IMR-90 (cell line): ENCODE data around the gene ZDHHC18. TPM values are rescaled to one million over a fixed set of nuclear protein-coding genes. Genes with fewer than 3 reads are reported as not detected.

ENCODE experiments used
- ATAC-seq: fragments of 200-7000 bp; cut with Tn5 transposase; 2 replicates; pipeline ENCODE4 v1.9.1; 2020; ENCODE audit warnings: low read depth, mild to moderate bottlenecking, moderate library complexity
- BruUV-seq: library from RNA; stranded (reverse); fragments of 400-500 nt; replicated peaks from 2 replicates; lab custom pipeline; 2021; lab: Mats Ljungman, UMichigan
- CTCF ChIA-PET: fragments of 300-600 bp; formaldehyde crosslinking; extraction: SDS; loops from one replicate; lab custom pipeline; 2021; ENCODE audit warnings: antibody characterized with exemption; lab: Yijun Ruan, JAX
- POLR2A ChIA-PET: fragments of 300-600 bp; sonication (Branson Sonifier 250); formaldehyde crosslinking; loops from one replicate; lab custom pipeline; 2022; ENCODE audit warnings: antibody characterized with exemption; ENCODE audit not compliant: unreplicated experiment; lab: Charles Lee
- DNase-seq: peaks from one replicate; pipeline ENCODE4 v3.0.0; 2013
- H2AFZ ChIP-seq: replicated peaks from 2 replicates; pipeline ENCODE3; 2013; ENCODE audit warnings: low read length, mild to moderate bottlenecking; ENCODE audit not compliant: poor library complexity
- H2AK5ac ChIP-seq: 2 replicates; pipeline ENCODE4 v1.6.1; 2013; ENCODE audit warnings: low read depth, low read length, inconsistent platforms
- H2AK9ac ChIP-seq: replicated peaks from 2 replicates; pipeline ENCODE3; 2013; ENCODE audit warnings: mild to moderate bottlenecking, low read depth, low read length, moderate library complexity; ENCODE audit not compliant: poor library complexity
- H2BK120ac ChIP-seq: 2 replicates; pipeline ENCODE4 v1.6.1; 2013; ENCODE audit warnings: low read depth, low read length, inconsistent platforms
- H2BK15ac ChIP-seq: 3 replicates; pipeline ENCODE4 v1.6.1; 2013; ENCODE audit warnings: low read depth, low read length, inconsistent platforms
- H2BK20ac ChIP-seq: 2 replicates; pipeline ENCODE4 v1.6.1; 2013; ENCODE audit warnings: low read depth, mild to moderate bottlenecking, inconsistent platforms, low read length, moderate library complexity
- H2BK5ac ChIP-seq: 2 replicates; pipeline ENCODE4 v1.6.1; 2013; ENCODE audit warnings: mild to moderate bottlenecking, low read depth, low read length, inconsistent platforms; ENCODE audit not compliant: poor library complexity, severe bottlenecking
- H3K14ac ChIP-seq: replicated peaks from 2 replicates; pipeline ENCODE4 v1.6.1; 2013; ENCODE audit warnings: low read depth, low read length, inconsistent platforms
- H3K18ac ChIP-seq: 2 replicates; pipeline ENCODE4 v1.6.1; 2013; ENCODE audit warnings: low read depth, low read length, control low read depth
- H3K23ac ChIP-seq: 2 replicates; pipeline ENCODE4 v1.6.1; 2013; ENCODE audit warnings: low read depth, low read length, inconsistent platforms
- H3K27ac ChIP-seq: 2 replicates; pipeline ENCODE4 v1.5.1; 2013; ENCODE audit warnings: mild to moderate bottlenecking, control low read depth, low read length; ENCODE audit not compliant: insufficient read depth
- H3K27me3 ChIP-seq: 2 replicates; pipeline ENCODE4 v1.6.1; 2013; ENCODE audit warnings: low read length; ENCODE audit not compliant: control insufficient read depth, insufficient read depth
- H3K36me3 ChIP-seq: 2 replicates; pipeline ENCODE4 v1.6.1; 2013; ENCODE audit warnings: low read length, mixed read lengths; ENCODE audit not compliant: control insufficient read depth, insufficient read depth
- H3K4ac ChIP-seq: 2 replicates; pipeline ENCODE4 v1.6.1; 2013; ENCODE audit warnings: low read depth, low read length, inconsistent platforms
- H3K4me1 ChIP-seq: 2 replicates; pipeline ENCODE4 v1.6.1; 2013; ENCODE audit warnings: low read length, mixed read lengths; ENCODE audit not compliant: control insufficient read depth, insufficient read depth
- H3K4me2 ChIP-seq: 2 replicates; pipeline ENCODE4 v1.6.1; 2013; ENCODE audit warnings: low read depth, mild to moderate bottlenecking, control low read depth, low read length, moderate library complexity
- H3K4me3 ChIP-seq: 2 replicates; pipeline ENCODE4 v1.5.1; 2013; ENCODE audit warnings: low read depth, mild to moderate bottlenecking, control low read depth, low read length, moderate library complexity; ENCODE audit not compliant: insufficient read depth
- H3K56ac ChIP-seq: 2 replicates; pipeline ENCODE4 v1.6.1; 2013; ENCODE audit warnings: low read length, inconsistent platforms; ENCODE audit not compliant: insufficient read depth; ENCODE audit errors: extremely low read depth
- H3K79me1 ChIP-seq, 2 experiments: 2 replicates each; pipeline ENCODE4 v1.6.1; 2013; ENCODE audit warnings: low read length in 2 of 2, inconsistent platforms in 1 of 2, low read depth in 1 of 2
- H3K9ac ChIP-seq: 2 replicates; pipeline ENCODE4 v1.6.1; 2013; ENCODE audit warnings: low read depth, low read length, control low read depth
- H3K9me1 ChIP-seq: 2 replicates; pipeline ENCODE4 v1.6.1; 2013; ENCODE audit warnings: low read length, inconsistent platforms; ENCODE audit not compliant: insufficient read depth
- H3K9me3 ChIP-seq: 2 replicates; pipeline ENCODE4 v1.6.1; 2013; ENCODE audit warnings: low read length; ENCODE audit not compliant: control insufficient read depth, insufficient read depth
- H4K20me1 ChIP-seq: 2 replicates; pipeline ENCODE4 v1.6.1; 2013; ENCODE audit warnings: low read length, inconsistent platforms; ENCODE audit not compliant: insufficient read depth
- H4K5ac ChIP-seq: 2 replicates; pipeline ENCODE4 v1.6.1; 2013; ENCODE audit warnings: mild to moderate bottlenecking, low read depth, low read length, control low read depth
- H4K8ac ChIP-seq, 2 experiments: 2 replicates each; pipeline ENCODE4 v1.6.1; 2013; ENCODE audit warnings: low read depth in 2 of 2, low read length in 2 of 2, control low read depth in 1 of 2, inconsistent platforms in 1 of 2
- H4K91ac ChIP-seq: 2 replicates; pipeline ENCODE4 v1.6.1; 2013; ENCODE audit warnings: low read depth, low read length, inconsistent platforms; ENCODE audit not compliant: insufficient read depth
- BHLHE40 ChIP-seq: fragments of 150-350 bp; IDR thresholded peaks from 2 replicates; pipeline ENCODE4 v1.6.1; 2016; ENCODE audit warnings: mild to moderate bottlenecking, low read depth, low read length
- CEBPB ChIP-seq: IDR thresholded peaks from 2 replicates; pipeline ENCODE4 v1.6.1; 2012; ENCODE audit warnings: low read depth, low read length, improper control_type of control experiment
- CTCF ChIP-seq: conservative IDR thresholded peaks from 2 replicates; pipeline ENCODE4 v1.5.1; 2012; ENCODE audit warnings: mild to moderate bottlenecking, low read depth, low read length, improper control_type of control experiment
- FOS ChIP-seq: fragments of 150-350 bp; IDR thresholded peaks from 2 replicates; pipeline ENCODE4 v1.6.1; 2016; ENCODE audit warnings: low read depth, low read length
- MAFK ChIP-seq: IDR thresholded peaks from 2 replicates; pipeline ENCODE4 v1.6.1; 2012; ENCODE audit warnings: low read depth, low read length, improper control_type of control experiment
- NFE2L2 ChIP-seq: fragments of 150-350 bp; IDR thresholded peaks from 2 replicates; pipeline ENCODE4 v1.6.1; 2016; ENCODE audit warnings: low read depth, mild to moderate bottlenecking, low read length
- POLR2A ChIP-seq: IDR thresholded peaks from 2 replicates; pipeline ENCODE4 v1.6.1; 2012; ENCODE audit warnings: mild to moderate bottlenecking, low read depth, low read length
- RAD21 ChIP-seq: IDR thresholded peaks from 2 replicates; pipeline ENCODE4 v1.6.1; 2012; ENCODE audit warnings: low read length, improper control_type of control experiment
- RFX5 ChIP-seq: IDR thresholded peaks from 2 replicates; pipeline ENCODE4 v1.8.0; 2012; ENCODE audit warnings: low read depth, mild to moderate bottlenecking, low read length, moderate library complexity
- SMC3 ChIP-seq: fragments of 150-350 bp; IDR thresholded peaks from 2 replicates; pipeline ENCODE4 v1.6.1; 2016; ENCODE audit warnings: low read depth, mild to moderate bottlenecking, antibody characterized with exemption, low read length, moderate library complexity
- USF2 ChIP-seq: fragments of 150-350 bp; IDR thresholded peaks from 2 replicates; pipeline ENCODE4 v1.6.1; 2017; ENCODE audit warnings: mild to moderate bottlenecking, antibody characterized with exemption, low read length, low read depth
- WGBS, 2 experiments: methylation state at CpG; one replicate each; pipeline versions ENCODE4 v1.1.5 to v1.1.7; 2013; ENCODE audit warnings: missing lambda C conversion rate in 2 of 2; ENCODE audit not compliant: insufficient read length in 1 of 2; ENCODE audit errors: extremely low coverage in 2 of 2; 5-methylcytosine and 5-hydroxymethylcytosine counted together
- dilution Hi-C: fragments of 300-500 bp; cut with HindIII; formaldehyde crosslinking; loops from one replicate; pipeline ENCODE4 v1.14.3; 2018; ENCODE audit warnings: low sequenced_read_pairs; ENCODE audit not compliant: unreplicated experiment
- in situ Hi-C: fragments of 300-500 bp; cut with MboI; formaldehyde crosslinking; loops from 3 replicates; pipeline ENCODE4 v1.14.3; 2019; ENCODE audit warnings: low sequenced_read_pairs, inconsistent platforms, mixed read lengths
- intact Hi-C: fragments of 100-400 bp; cut with micrococcal nuclease; formaldehyde crosslinking; loops from 2 replicates; pipeline ENCODE4 v1.10.0; 2022
- polyA plus RNA-seq, 3 experiments: library from polyadenylated mRNA; depleted of rRNA; stranded (reverse); fragments of >200 nt; gene quantifications; 2 replicates each; pipeline ENCODE4 v1.2.3, GENCODE V29; 2012; ENCODE audit warnings: low replicate concordance in 1 of 3
- total RNA-seq: library from RNA; depleted of rRNA; stranded (reverse); fragments of >200 nt; gene quantifications from 2 replicates; pipeline ENCODE4 v1.2.3, GENCODE V29; 2012

Gene ZDHHC18
- total and polyA plus RNA-seq, 2 of the 4 experiments (the other 2 are of a cell fraction) = 12.5 to 37.0 TPM

- H3K79me1 ChIP-seq = 0 out of 4 replicates have a peak, but pooled peaks cover 0 to 3% of the 10 kb centered on the region in 2 experiments
- H2BK120ac ChIP-seq = no peak overlapping the region
- H3K9me3 ChIP-seq = no peaks in the 10 kb centered on the region
- TF ChIP-seq POLR2A = no peak
- TF ChIP-seq CTCF = no peak
- no peak for TF ChIP-seq CEBPB
- no peak for TF ChIP-seq RAD21
- TF ChIP-seq FOS = no peak
- no peak for TF ChIP-seq NFE2L2
- no peak for TF ChIP-seq SMC3
- TF ChIP-seq USF2 = no peak
- no peak for TF ChIP-seq MAFK
- no peak for TF ChIP-seq BHLHE40
- no peak for TF ChIP-seq RFX5
- H2BK15ac ChIP-seq = no peak overlapping the region
- no peaks in the 10 kb centered on the region for H3K27me3 ChIP-seq
- H3K4me3 ChIP-seq = no peak overlapping the region
- no peak overlapping the region for H2BK5ac ChIP-seq
- peaks cover 10% of the 10 kb centered on the region for H3K9me1 ChIP-seq
- H3K56ac ChIP-seq = no peak overlapping the region
- in situ Hi-C loops = no loop called here
- H4K5ac ChIP-seq = no peak overlapping the region
- no peak overlapping the region for H2BK20ac ChIP-seq
- no peak overlapping the region for H3K4me2 ChIP-seq
- no peak for DNase-seq
- no peak overlapping the region for H4K8ac ChIP-seq
- BruUV-seq = no TSS peak
- peaks cover 2% of the 10 kb centered on the region for H3K4me1 ChIP-seq
- no peak overlapping the region for H3K27ac ChIP-seq
- no peak overlapping the region for H3K18ac ChIP-seq
- H3K23ac ChIP-seq = no peak overlapping the region
- H4K20me1 ChIP-seq = no peaks in the 10 kb centered on the region; the same call in 1 of the 2 replicates
- intact Hi-C loops = no loop called here
- CTCF ChIA-PET = interaction anchor here (0.6 kb wide), 3 partner anchors 22 to 916 kb away, joined by 3 to 9 read pairs (median 4); no protein-coding TSS in a partner anchor
- ATAC-seq = no peak
- H2AK5ac ChIP-seq = no peak overlapping the region
- dilution Hi-C loops = no loop called here
- 92% methylated on average over 4 of the region's 7 CpGs; no CpG with 5 or more reads in 1 of the 2 experiments for WGBS, 2 experiments
- H3K4ac ChIP-seq = no peak overlapping the region
- no peak overlapping the region for H3K14ac ChIP-seq
- no peak overlapping the region for H2AFZ ChIP-seq
- peaks cover 14% of the 10 kb centered on the region; the same call in 1 of the 2 replicates for H3K36me3 ChIP-seq
- H4K91ac ChIP-seq = no peak overlapping the region
- H3K9ac ChIP-seq = no peak overlapping the region
- no peak overlapping the region for H2AK9ac ChIP-seq
- POLR2A ChIA-PET = no interaction called here
These were observed 32.6 kb downstream of the ZDHHC18 start for GRCh38 chr1:26858891-26859640.
